GM23338 (cell line): ENCODE measurements around the gene SF3B3. TPM values are rescaled to one million over a fixed set of nuclear protein-coding genes. Genes with fewer than 3 reads are reported as not detected.

Source experiments
- ATAC-seq: fragments of 200-7000 bp; cut with Tn5 transposase; 3 replicates; pipeline ENCODE4 v1.9.1; 2020
- DNase-seq: peaks from one replicate; pipeline ENCODE4 v3.0.0-alpha.2; 2015; ENCODE audit warnings: low spot score
- H2AFZ ChIP-seq: fragments of 200-600 bp; sonication (generic); 2 replicates; pipeline ENCODE4 v1.8.0; 2016; ENCODE audit warnings: antibody characterized with exemption, mild to moderate bottlenecking, moderate library complexity
- H3F3A ChIP-seq: fragments of 200-600 bp; sonication (generic); replicated peaks from 2 replicates; pipeline ENCODE4 v1.8.0; 2017; ENCODE audit warnings: antibody characterized with exemption, mixed run types, low read depth
- H3K27ac ChIP-seq: fragments of 200-600 bp; sonication (generic); 2 replicates; pipeline ENCODE4 v1.6.1; 2016; ENCODE audit warnings: low read depth
- H3K27me3 ChIP-seq: fragments of 200-600 bp; sonication (generic); 2 replicates; pipeline ENCODE4 v1.8.0; 2016; ENCODE audit warnings: mild to moderate bottlenecking, mixed run types, moderate library complexity; ENCODE audit not compliant: insufficient read depth
- H3K36me3 ChIP-seq: fragments of 200-600 bp; sonication (generic); 2 replicates; pipeline ENCODE4 v1.8.0; 2016; ENCODE audit warnings: mild to moderate bottlenecking; ENCODE audit not compliant: insufficient read depth
- H3K4me1 ChIP-seq: fragments of 200-600 bp; sonication (generic); 2 replicates; pipeline ENCODE4 v1.8.0; 2016; ENCODE audit warnings: mild to moderate bottlenecking, moderate library complexity; ENCODE audit not compliant: insufficient read depth
- H3K4me2 ChIP-seq: fragments of 200-600 bp; sonication (generic); 2 replicates; pipeline ENCODE4 v1.7.1; 2017; ENCODE audit warnings: mixed run types
- H3K4me3 ChIP-seq: fragments of 200-600 bp; sonication (generic); 2 replicates; pipeline ENCODE4 v1.6.1; 2016; ENCODE audit warnings: mixed run types
- H3K79me2 ChIP-seq: fragments of 200-600 bp; sonication (generic); replicated peaks from 2 replicates; pipeline ENCODE4 v1.8.0; 2017; ENCODE audit warnings: mild to moderate bottlenecking; ENCODE audit not compliant: insufficient read depth
- H3K9me2 ChIP-seq: fragments of 200-600 bp; sonication (generic); 2 replicates; pipeline ENCODE4 v1.8.0; 2017; ENCODE audit not compliant: insufficient read depth
- H4K20me1 ChIP-seq: fragments of 200-600 bp; sonication (generic); replicated peaks from 2 replicates; pipeline ENCODE4 v1.8.0; 2017; ENCODE audit warnings: mild to moderate bottlenecking; ENCODE audit not compliant: insufficient read depth
- H3K27ac Mint-ChIP-seq: 2 replicates; pipeline ENCODE4 v1.8.0; 2020; ENCODE audit warnings: inconsistent platforms, mild to moderate bottlenecking, moderate library complexity, mixed read lengths
- H3K27me3 Mint-ChIP-seq: 3 replicates; pipeline ENCODE4 v1.8.0; 2022; ENCODE audit warnings: low read depth, mild to moderate bottlenecking, moderate library complexity, mixed read lengths, inconsistent platforms; ENCODE audit not compliant: insufficient read depth, poor library complexity
- H3K36me3 Mint-ChIP-seq: 3 replicates; pipeline ENCODE4 v1.8.0; 2021; ENCODE audit warnings: low read depth, mild to moderate bottlenecking, inconsistent platforms, moderate library complexity, mixed read lengths
- H3K4me1 Mint-ChIP-seq: 3 replicates; pipeline ENCODE4 v1.8.0; 2020; ENCODE audit warnings: mild to moderate bottlenecking, inconsistent platforms, mixed read lengths
- H3K4me3 Mint-ChIP-seq: 3 replicates; pipeline ENCODE4 v1.8.0; 2021; ENCODE audit warnings: moderate library complexity, mild to moderate bottlenecking, inconsistent platforms, mixed read lengths
- H3K9me3 Mint-ChIP-seq: 3 replicates; pipeline ENCODE4 v1.8.0; 2020; ENCODE audit warnings: moderate library complexity, mild to moderate bottlenecking, inconsistent platforms, mixed read lengths
- CREB1 ChIP-seq: fragments of 250-450 bp; sonication (Bioruptor Pico); IDR thresholded peaks from 2 replicates; pipeline ENCODE4 v1.5.0; 2020; ENCODE audit warnings: low read depth, mild to moderate bottlenecking, moderate library complexity
- CTCF ChIP-seq, 2 experiments: fragments of 200-600 bp in 1 of 2; sonication (generic) in 1 of 2; conservative IDR thresholded peaks; 2 replicates each; pipeline versions ENCODE4 v1.5.1 to v1.6.1; 2016 to 2017; ENCODE audit warnings: antibody characterized with exemption in 2 of 2, low read depth in 2 of 2, mild to moderate bottlenecking in 2 of 2, moderate library complexity in 1 of 2
- ETS1 ChIP-seq: IDR thresholded peaks from 2 replicates; pipeline ENCODE4 v1.6.1; 2016; ENCODE audit warnings: antibody characterized with exemption
- EZH2 ChIP-seq: fragments of 200-600 bp; sonication (generic); IDR thresholded peaks from one replicate; pipeline ENCODE4 v1.8.0; 2017; ENCODE audit warnings: antibody characterized with exemption, mild to moderate bottlenecking, low read depth; ENCODE audit not compliant: unreplicated experiment
- EZH2phosphoT487 ChIP-seq: fragments of 200-600 bp; sonication (generic); IDR thresholded peaks from one replicate; pipeline ENCODE4 v1.8.1; 2018; ENCODE audit warnings: antibody characterized with exemption; ENCODE audit not compliant: unreplicated experiment
- JUNB ChIP-seq: IDR thresholded peaks from one replicate; pipeline ENCODE4 v1.6.1; 2016; ENCODE audit warnings: antibody characterized with exemption; ENCODE audit not compliant: unreplicated experiment
- NANOG ChIP-seq: IDR thresholded peaks from 2 replicates; pipeline ENCODE4 v1.6.1; 2016; ENCODE audit warnings: antibody characterized with exemption, borderline replicate concordance
- POLR2AphosphoS5 ChIP-seq: IDR thresholded peaks from 2 replicates; pipeline ENCODE4 v1.6.1; 2016; ENCODE audit warnings: antibody characterized with exemption, low read depth
- REST ChIP-seq: IDR thresholded peaks from one replicate; pipeline ENCODE4 v1.6.1; 2018; ENCODE audit warnings: antibody characterized with exemption; ENCODE audit not compliant: unreplicated experiment
- STAT1 ChIP-seq: IDR thresholded peaks from one replicate; pipeline ENCODE4 v1.6.1; 2016; ENCODE audit warnings: antibody characterized with exemption; ENCODE audit not compliant: unreplicated experiment
- ZNF114 ChIP-seq: fragments of 250-450 bp; sonication (Bioruptor Pico); IDR thresholded peaks from 2 replicates; pipeline ENCODE4 v1.5.0; 2020; ENCODE audit warnings: mild to moderate bottlenecking, moderate library complexity
- ZNF331 ChIP-seq: fragments of 250-450 bp; sonication (Bioruptor Pico); IDR thresholded peaks from 2 replicates; pipeline ENCODE4 v1.5.0; 2020; ENCODE audit warnings: low read depth, mild to moderate bottlenecking, moderate library complexity
- ZNF462 ChIP-seq: fragments of 250-450 bp; sonication (Bioruptor Pico); IDR thresholded peaks from 2 replicates; pipeline ENCODE4 v1.5.0; 2020; ENCODE audit warnings: mild to moderate bottlenecking, moderate library complexity
- polyA plus RNA-seq: library from polyadenylated mRNA; unstranded; fragments of >200 nt; fragmentation: Nextera tagmentation; extraction: Ambion mirVana; gene quantifications from 2 replicates; pipeline ENCODE4 v1.2.1, GENCODE V29; 2016
- total RNA-seq: library from RNA; depleted of rRNA; stranded (reverse); fragments of >200 nt; shearing (Covaris generic); gene quantifications from 2 replicates; pipeline ENCODE4 v1.2.3, GENCODE V29; 2014

Gene SF3B3
- total and polyA plus RNA-seq, 2 experiments from 2014 or later: 202 to 289 TPM

GRCh38 chr16:70483426-70483825 is 40.2 kb upstream of the SF3B3 start:
- H3K4me2 ChIP-seq: no peak overlapping the region
- no peaks in the 10 kb centered on the region for H3K9me2 ChIP-seq
- H3K36me3 ChIP-seq: no peaks in the 10 kb centered on the region
- TF ChIP-seq ZNF462: no peak
- TF ChIP-seq ZNF331: no peak
- TF ChIP-seq EZH2: no peak
- no peak for TF ChIP-seq EZH2phosphoT487
- TF ChIP-seq ETS1: no peak
- no peak for TF ChIP-seq CTCF (conservative IDR thresholded peaks at IDR 0.05; ENCODE audit: low read depth in 2 of 2)
- no peak for TF ChIP-seq STAT1
- TF ChIP-seq ZNF114 (CRISPR knock-in tag): no peak
- TF ChIP-seq CREB1 (CRISPR knock-in tag): no peak
- TF ChIP-seq JUNB: no peak
- TF ChIP-seq POLR2AphosphoS5: no peak
- TF ChIP-seq REST: no peak
- no peak for TF ChIP-seq NANOG
- H3F3A ChIP-seq: no peaks in the 10 kb centered on the region
- no peaks in the 10 kb centered on the region for H3K79me2 ChIP-seq
- H3K9me3 Mint-ChIP-seq: no peaks in the 10 kb centered on the region
- peaks cover 17% of the 10 kb centered on the region for H3K36me3 Mint-ChIP-seq
- H3K4me1 Mint-ChIP-seq: peaks cover 7% of the 10 kb centered on the region; the same call in 2 of the 3 replicates
- no peak overlapping the region for H3K4me3 ChIP-seq
- no peak overlapping the region for H3K27ac ChIP-seq
- no peaks in the 10 kb centered on the region for H3K4me1 ChIP-seq
- DNase-seq (no peak), ATAC-seq (no peak)
- no peaks in the 10 kb centered on the region; the same call in 1 of the 2 replicates for H4K20me1 ChIP-seq
- no peak overlapping the region for H2AFZ ChIP-seq
- no peaks in the 10 kb centered on the region for H3K27me3 ChIP-seq
- H3K27ac Mint-ChIP-seq: no peak overlapping the region
- H3K4me3 Mint-ChIP-seq: no peak overlapping the region
- H3K27me3 Mint-ChIP-seq: peaks cover 10% of the 10 kb centered on the region
